Activated CD4-positive, alpha-beta T cell treated with anti-CD3 and anti-CD28 coated beads for 48 hours (primary cell): ENCODE results near the gene WDR44.
"Not testable (repeated sequence)": the region's sequence is repeated elsewhere in the genome, so short reads cannot be mapped to it uniquely, and the experiment has no call there.

ENCODE experiments used
- DNase-seq: peaks from one replicate; pipeline ENCODE4 v3.0.0-alpha.2; 2020

The WDR44 gene

GRCh38 chrX:118360429-118361125, 14.7 kb downstream of the WDR44 start:
- no peak for DNase-seq

- no peak for DNase-seq
Observed at GRCh38 chrX:118364261-118364660, 18.4 kb downstream of the WDR44 start.

GRCh38 chrX:118367338-118367737, 21.4 kb downstream of the WDR44 start:
- no peak for DNase-seq

- DNase-seq, result no peak
Observed at GRCh38 chrX:118368398-118368797, 22.5 kb downstream of the WDR44 start.

- DNase-seq, result no peak
Observed at GRCh38 chrX:118370921-118371624, 25.2 kb downstream of the WDR44 start.

- DNase-seq, result no peak
Observed at GRCh38 chrX:118373538-118373937, 27.6 kb downstream of the WDR44 start.

GRCh38 chrX:118383120-118383519, 37.2 kb downstream of the WDR44 start:
- no peak for DNase-seq

- DNase-seq, result no peak
Observed at GRCh38 chrX:118392716-118393115, 46.8 kb downstream of the WDR44 start.

- DNase-seq, result no peak
Observed at GRCh38 chrX:118396113-118396512, 50.2 kb downstream of the WDR44 start.

- no peak for DNase-seq
Observed at GRCh38 chrX:118418811-118419251, 72.9 kb downstream of the WDR44 start.

- no peak for DNase-seq
Observed at GRCh38 chrX:118420462-118420861, 74.6 kb downstream of the WDR44 start.

- peak; percentile 20 for DNase-seq
Observed at GRCh38 chrX:118423558-118423957, 77.7 kb downstream of the WDR44 start.

- no peak for DNase-seq
Observed at GRCh38 chrX:118432799-118433198, 86.9 kb downstream of the WDR44 start.

- no peak for DNase-seq
Observed at GRCh38 chrX:118437283-118437682, 91.4 kb downstream of the WDR44 start.

- no peak for DNase-seq
Observed at GRCh38 chrX:118448273-118448783, 102.4 kb downstream of the WDR44 start.

GRCh38 chrX:118455013-118455412, 109.1 kb downstream of the WDR44 start:
- DNase-seq, result no peak

GRCh38 chrX:118459494-118459893, 113.6 kb downstream of the WDR44 start:
- peak; percentile 5 for DNase-seq

GRCh38 chrX:118464501-118464900, 118.6 kb downstream of the WDR44 start:
- no peak for DNase-seq

- no peak for DNase-seq
Observed at GRCh38 chrX:118468122-118468521, 122.2 kb downstream of the WDR44 start.

GRCh38 chrX:118470721-118471347, 124.9 kb downstream of the WDR44 start:
- DNase-seq, result not testable (repeated sequence)

- DNase-seq, result no peak
Observed at GRCh38 chrX:118474586-118474985, 128.7 kb downstream of the WDR44 start.

GRCh38 chrX:118475903-118476302, 130.0 kb downstream of the WDR44 start:
- no peak for DNase-seq

GRCh38 chrX:118480172-118480571, 134.3 kb downstream of the WDR44 start:
- no peak for DNase-seq

- not testable (repeated sequence) for DNase-seq
Observed at GRCh38 chrX:118482384-118482783, 136.5 kb downstream of the WDR44 start.
